NCI-H526 (cell line): ENCODE data around the gene RGS8.

Experiments
- DNase-seq, 2 experiments: peaks; one replicate each; lab custom pipeline; 2025; lab: John Stamatoyannopoulos, UW

RGS8 gene

GRCh38 chr1:182639330-182639729 lies 45.1 kb downstream of the RGS8 start:
- DNase-seq = no peak

DNA sequence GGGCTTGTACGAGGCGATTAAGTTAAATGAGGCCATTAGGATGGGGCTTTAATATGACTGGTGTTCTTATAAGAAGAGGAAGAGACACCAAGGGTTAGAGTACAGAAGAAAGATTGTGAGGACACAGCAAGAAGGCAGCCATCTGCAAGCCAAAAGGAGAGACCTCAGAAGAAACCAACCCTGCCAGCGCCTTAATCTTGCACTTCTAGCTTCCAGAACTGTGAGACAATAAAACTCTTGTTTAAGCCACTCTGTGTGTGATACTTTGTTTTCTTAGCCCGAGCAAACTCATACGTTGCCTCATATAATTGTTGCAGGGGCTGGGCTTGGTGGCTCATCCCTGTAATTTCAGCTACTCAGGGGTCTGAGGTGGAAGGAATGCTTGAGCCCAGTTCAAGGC lies 46.6 kb downstream of the RGS8 start:
- no peak for DNase-seq

DNA sequence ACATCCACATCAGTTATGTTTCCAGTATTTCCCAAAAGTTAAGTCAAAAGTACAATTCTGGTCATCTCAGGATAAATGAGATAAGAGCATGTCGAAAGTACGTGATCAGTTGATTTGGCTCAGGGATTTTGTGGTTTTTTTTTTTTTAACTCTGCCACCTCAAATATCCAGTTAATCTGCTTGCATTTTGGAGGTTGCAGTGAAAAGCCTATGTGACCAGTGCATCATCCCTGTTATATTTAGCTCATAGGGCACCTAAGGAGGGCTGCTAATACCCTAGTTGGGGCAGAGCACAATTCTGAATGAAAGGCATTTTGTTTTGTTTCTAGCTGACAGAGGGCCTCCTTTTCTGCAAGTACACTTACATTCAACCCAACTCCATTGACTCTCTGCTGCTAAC lies 48.5 kb downstream of the RGS8 start:
- DNase-seq = no peak
